Smooth muscle cell (in vitro differentiated cells): ENCODE data around the gene POP4. TPM values are rescaled to one million over a fixed set of nuclear protein-coding genes. Genes with fewer than 3 reads are reported as not detected.

Experiments used
- DNase-seq: peaks from one replicate; lab custom pipeline; 2025; ENCODE audit not compliant: unreplicated experiment; lab: John Stamatoyannopoulos, UW
- H2AFZ ChIP-seq: fragments of 200-600 bp; sonication (generic); 2 replicates; pipeline ENCODE4 v1.6.0; 2016; ENCODE audit warnings: antibody characterized with exemption, low read depth, mild to moderate bottlenecking
- H3F3A ChIP-seq: fragments of 200-600 bp; sonication (generic); 2 replicates; pipeline ENCODE4 v1.6.0; 2017; ENCODE audit warnings: antibody characterized with exemption, low read depth
- H3K27ac ChIP-seq: fragments of 200-600 bp; sonication (generic); 2 replicates; pipeline ENCODE4 v1.5.1; 2016; ENCODE audit warnings: low read depth, mild to moderate bottlenecking
- H3K27me3 ChIP-seq: fragments of 200-600 bp; sonication (generic); 2 replicates; pipeline ENCODE4 v1.6.1; 2016; ENCODE audit warnings: low read depth, mild to moderate bottlenecking
- H3K36me3 ChIP-seq: fragments of 200-600 bp; sonication (generic); 2 replicates; pipeline ENCODE4 v1.5.1; 2016; ENCODE audit warnings: low read depth
- H3K4me1 ChIP-seq: fragments of 200-600 bp; sonication (generic); 2 replicates; pipeline ENCODE4 v1.5.1; 2016; ENCODE audit warnings: low read depth
- H3K4me2 ChIP-seq: fragments of 200-600 bp; sonication (generic); 2 replicates; pipeline ENCODE4 v1.6.0; 2016; ENCODE audit warnings: mild to moderate bottlenecking
- H3K4me3 ChIP-seq: fragments of 200-600 bp; sonication (generic); 2 replicates; pipeline ENCODE4 v1.5.1; 2016; ENCODE audit warnings: mild to moderate bottlenecking
- H3K79me2 ChIP-seq: fragments of 200-600 bp; sonication (generic); 2 replicates; pipeline ENCODE4 v1.6.0; 2016; ENCODE audit warnings: low read depth, mild to moderate bottlenecking
- H3K9ac ChIP-seq: fragments of 200-600 bp; sonication (generic); 2 replicates; pipeline ENCODE4 v1.6.0; 2016; ENCODE audit warnings: low read depth
- H3K9me3 ChIP-seq: fragments of 200-600 bp; sonication (generic); replicated peaks from 2 replicates; pipeline ENCODE4 v1.5.1; 2016; ENCODE audit warnings: low read depth
- H4K20me1 ChIP-seq: fragments of 200-600 bp; sonication (generic); 2 replicates; pipeline ENCODE4 v1.6.0; 2016; ENCODE audit warnings: low read depth
- CTCF ChIP-seq: fragments of 200-600 bp; sonication (generic); IDR thresholded peaks from 2 replicates; pipeline ENCODE4 v1.5.1; 2017; ENCODE audit warnings: borderline replicate concordance, mild to moderate bottlenecking, antibody characterized with exemption; ENCODE audit not compliant: insufficient read depth, poor library complexity, severe bottlenecking
- WGBS: methylation state at CpG from one replicate; pipeline ENCODE4 v1.1.7; 2016; ENCODE audit warnings: low lambda C conversion rate; 5-methylcytosine and 5-hydroxymethylcytosine counted together
- polyA plus RNA-seq: library from polyadenylated mRNA; unstranded; fragments of >200 nt; fragmentation: Nextera tagmentation; extraction: Ambion mirVana; gene quantifications from 2 replicates; pipeline ENCODE4 v1.2.1, GENCODE V29; 2016
- total RNA-seq: library from RNA; depleted of rRNA; stranded (reverse); fragments of >200 nt; gene quantifications from 2 replicates; pipeline ENCODE4 v1.2.3, GENCODE V29; 2014

POP4 gene
- total and polyA plus RNA-seq, 2 experiments from 2014 or later: 54.4 to 94.9 TPM

- Histone ChIP-seq H3K9me3 (no peaks in the 10 kb centered on the region), H3K27ac (no peak overlapping the region), H3K4me3 (no peak overlapping the region), H2AFZ (no peak overlapping the region), H3K9ac (no peak overlapping the region), H3K27me3 (peaks cover 24% of the 10 kb centered on the region), H3K4me2 (no peak overlapping the region), H3K79me2 (no peaks in the 10 kb centered on the region), H3K36me3 (no peaks in the 10 kb centered on the region), H3F3A (no peaks in the 10 kb centered on the region), H3K4me1 (no peaks in the 10 kb centered on the region), H4K20me1 (no peaks in the 10 kb centered on the region)
- DNase-seq: no peak
- TF ChIP-seq CTCF: no peak
- WGBS: 83% methylated on average over 9 of the region's 9 CpGs
Observed at GRCh38 chr19:29561601-29562000, 44.5 kb upstream of the POP4 start.

- Histone ChIP-seq H3K4me3 (no peak overlapping the region), H3K27me3 (peaks cover 24% of the 10 kb centered on the region), H3K4me1 (no peaks in the 10 kb centered on the region), H3K79me2 (no peaks in the 10 kb centered on the region), H3K36me3 (no peaks in the 10 kb centered on the region), H3K9me3 (no peaks in the 10 kb centered on the region), H2AFZ (no peak overlapping the region), H4K20me1 (no peaks in the 10 kb centered on the region), H3K4me2 (no peak overlapping the region), H3K27ac (no peak overlapping the region), H3F3A (no peaks in the 10 kb centered on the region), H3K9ac (no peak overlapping the region)
- no peak for DNase-seq
- TF ChIP-seq CTCF: no peak
- WGBS: 82% methylated on average over 16 of the region's 16 CpGs
Observed at GRCh38 chr19:29562299-29563297, 43.5 kb upstream of the POP4 start.

- Histone ChIP-seq H3K4me3 (no peak overlapping the region), H3K79me2 (no peaks in the 10 kb centered on the region), H3K36me3 (no peaks in the 10 kb centered on the region), H3K4me1 (no peaks in the 10 kb centered on the region), H4K20me1 (no peaks in the 10 kb centered on the region), H3K9ac (no peak overlapping the region), H3K4me2 (no peak overlapping the region), H3K9me3 (no peaks in the 10 kb centered on the region), H3F3A (no peaks in the 10 kb centered on the region), H3K27ac (no peak overlapping the region), H3K27me3 (peaks cover 33% of the 10 kb centered on the region), H2AFZ (no peak overlapping the region)
- no peak for DNase-seq
- 89% methylated on average over 11 of the region's 11 CpGs for WGBS
- TF ChIP-seq CTCF: no peak
Observed at GRCh38 chr19:29563486-29564101, 42.5 kb upstream of the POP4 start.
